Measurements from ENCODE around the gene KCNQ2. TPM values are rescaled to one million over a fixed set of nuclear protein-coding genes. Genes with fewer than 3 reads are reported as not detected.

KCNQ2 gene
- total and polyA plus RNA-seq, 2 experiments from 2014 or later = 68.5 to 92.4 TPM

DNA sequence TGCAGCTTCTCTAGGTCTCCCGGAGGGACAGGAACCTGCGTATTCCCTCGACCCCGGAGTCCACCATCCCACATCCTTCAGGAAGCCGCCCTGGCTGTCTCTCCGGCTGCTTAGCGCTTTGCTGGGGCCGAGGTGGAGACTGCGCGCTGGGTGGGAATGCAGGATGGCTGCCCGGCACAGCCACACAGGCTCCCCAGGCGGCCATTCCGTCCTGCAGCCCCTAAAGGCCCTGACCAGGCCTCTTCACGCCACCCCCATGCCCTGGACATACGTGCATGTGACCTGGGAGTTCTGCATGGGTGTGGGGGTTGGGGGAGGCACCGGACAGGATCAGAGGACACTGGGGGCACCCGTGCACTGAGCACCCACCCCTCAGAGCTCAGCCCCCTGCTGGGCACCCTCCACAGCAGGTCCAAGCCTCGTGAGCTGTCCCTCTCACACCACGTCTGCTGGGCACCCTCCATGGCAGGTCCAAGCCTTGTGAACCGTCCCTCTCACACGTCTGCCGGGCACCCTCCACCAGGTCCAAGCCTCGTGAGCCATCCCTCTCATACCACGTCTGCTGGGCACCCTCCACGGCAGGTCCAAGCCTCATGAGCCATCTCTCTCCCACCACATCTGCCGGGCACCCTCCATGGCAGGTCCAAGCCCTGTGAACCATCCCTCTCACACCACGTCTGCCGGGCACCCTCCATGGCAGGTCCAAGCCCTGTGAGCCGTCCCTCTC, 70.9 kb downstream of the KCNQ2 start (continued):
- TF ChIP-seq, protein P1, sequence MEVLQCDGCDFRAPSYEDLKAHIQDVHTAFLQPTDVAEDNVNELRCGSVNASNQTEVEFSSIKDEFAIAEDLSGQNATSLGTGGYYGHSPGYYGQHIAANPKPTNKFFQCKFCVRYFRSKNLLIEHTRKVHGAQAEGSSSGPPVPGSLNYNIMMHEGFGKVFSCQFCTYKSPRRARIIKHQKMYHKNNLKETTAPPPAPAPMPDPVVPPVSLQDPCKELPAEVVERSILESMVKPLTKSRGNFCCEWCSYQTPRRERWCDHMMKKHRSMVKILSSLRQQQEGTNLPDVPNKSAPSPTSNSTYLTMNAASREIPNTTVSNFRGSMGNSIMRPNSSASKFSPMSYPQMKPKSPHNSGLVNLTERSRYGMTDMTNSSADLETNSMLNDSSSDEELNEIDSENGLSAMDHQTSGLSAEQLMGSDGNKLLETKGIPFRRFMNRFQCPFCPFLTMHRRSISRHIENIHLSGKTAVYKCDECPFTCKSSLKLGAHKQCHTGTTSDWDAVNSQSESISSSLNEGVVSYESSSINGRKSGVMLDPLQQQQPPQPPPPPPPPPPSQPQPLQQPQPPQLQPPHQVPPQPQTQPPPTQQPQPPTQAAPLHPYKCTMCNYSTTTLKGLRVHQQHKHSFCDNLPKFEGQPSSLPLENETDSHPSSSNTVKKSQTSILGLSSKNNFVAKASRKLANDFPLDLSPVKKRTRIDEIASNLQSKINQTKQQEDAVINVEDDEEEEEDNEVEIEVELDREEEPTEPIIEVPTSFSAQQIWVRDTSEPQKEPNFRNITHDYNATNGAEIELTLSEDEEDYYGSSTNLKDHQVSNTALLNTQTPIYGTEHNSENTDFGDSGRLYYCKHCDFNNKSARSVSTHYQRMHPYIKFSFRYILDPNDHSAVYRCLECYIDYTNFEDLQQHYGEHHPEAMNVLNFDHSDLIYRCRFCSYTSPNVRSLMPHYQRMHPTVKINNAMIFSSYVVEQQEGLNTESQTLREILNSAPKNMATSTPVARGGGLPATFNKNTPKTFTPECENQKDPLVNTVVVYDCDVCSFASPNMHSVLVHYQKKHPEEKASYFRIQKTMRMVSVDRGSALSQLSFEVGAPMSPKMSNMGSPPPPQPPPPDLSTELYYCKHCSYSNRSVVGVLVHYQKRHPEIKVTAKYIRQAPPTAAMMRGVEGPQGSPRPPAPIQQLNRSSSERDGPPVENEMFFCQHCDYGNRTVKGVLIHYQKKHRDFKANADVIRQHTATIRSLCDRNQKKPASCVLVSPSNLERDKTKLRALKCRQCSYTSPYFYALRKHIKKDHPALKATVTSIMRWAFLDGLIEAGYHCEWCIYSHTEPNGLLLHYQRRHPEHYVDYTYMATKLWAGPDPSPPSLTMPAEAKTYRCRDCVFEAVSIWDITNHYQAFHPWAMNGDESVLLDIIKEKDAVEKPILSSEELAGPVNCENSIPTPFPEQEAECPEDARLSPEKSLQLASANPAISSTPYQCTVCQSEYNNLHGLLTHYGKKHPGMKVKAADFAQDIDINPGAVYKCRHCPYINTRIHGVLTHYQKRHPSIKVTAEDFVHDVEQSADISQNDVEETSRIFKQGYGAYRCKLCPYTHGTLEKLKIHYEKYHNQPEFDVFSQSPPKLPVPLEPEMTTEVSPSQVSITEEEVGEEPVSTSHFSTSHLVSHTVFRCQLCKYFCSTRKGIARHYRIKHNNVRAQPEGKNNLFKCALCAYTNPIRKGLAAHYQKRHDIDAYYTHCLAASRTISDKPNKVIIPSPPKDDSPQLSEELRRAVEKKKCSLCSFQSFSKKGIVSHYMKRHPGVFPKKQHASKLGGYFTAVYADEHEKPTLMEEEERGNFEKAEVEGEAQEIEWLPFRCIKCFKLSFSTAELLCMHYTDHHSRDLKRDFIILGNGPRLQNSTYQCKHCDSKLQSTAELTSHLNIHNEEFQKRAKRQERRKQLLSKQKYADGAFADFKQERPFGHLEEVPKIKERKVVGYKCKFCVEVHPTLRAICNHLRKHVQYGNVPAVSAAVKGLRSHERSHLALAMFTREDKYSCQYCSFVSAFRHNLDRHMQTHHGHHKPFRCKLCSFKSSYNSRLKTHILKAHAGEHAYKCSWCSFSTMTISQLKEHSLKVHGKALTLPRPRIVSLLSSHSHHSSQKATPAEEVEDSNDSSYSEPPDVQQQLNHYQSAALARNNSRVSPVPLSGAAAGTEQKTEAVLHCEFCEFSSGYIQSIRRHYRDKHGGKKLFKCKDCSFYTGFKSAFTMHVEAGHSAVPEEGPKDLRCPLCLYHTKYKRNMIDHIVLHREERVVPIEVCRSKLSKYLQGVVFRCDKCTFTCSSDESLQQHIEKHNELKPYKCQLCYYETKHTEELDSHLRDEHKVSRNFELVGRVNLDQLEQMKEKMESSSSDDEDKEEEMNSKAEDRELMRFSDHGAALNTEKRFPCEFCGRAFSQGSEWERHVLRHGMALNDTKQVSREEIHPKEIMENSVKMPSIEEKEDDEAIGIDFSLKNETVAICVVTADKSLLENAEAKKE (CRISPR knock-in tag; IDR thresholded peaks at IDR 0.05) = no peak

DNA sequence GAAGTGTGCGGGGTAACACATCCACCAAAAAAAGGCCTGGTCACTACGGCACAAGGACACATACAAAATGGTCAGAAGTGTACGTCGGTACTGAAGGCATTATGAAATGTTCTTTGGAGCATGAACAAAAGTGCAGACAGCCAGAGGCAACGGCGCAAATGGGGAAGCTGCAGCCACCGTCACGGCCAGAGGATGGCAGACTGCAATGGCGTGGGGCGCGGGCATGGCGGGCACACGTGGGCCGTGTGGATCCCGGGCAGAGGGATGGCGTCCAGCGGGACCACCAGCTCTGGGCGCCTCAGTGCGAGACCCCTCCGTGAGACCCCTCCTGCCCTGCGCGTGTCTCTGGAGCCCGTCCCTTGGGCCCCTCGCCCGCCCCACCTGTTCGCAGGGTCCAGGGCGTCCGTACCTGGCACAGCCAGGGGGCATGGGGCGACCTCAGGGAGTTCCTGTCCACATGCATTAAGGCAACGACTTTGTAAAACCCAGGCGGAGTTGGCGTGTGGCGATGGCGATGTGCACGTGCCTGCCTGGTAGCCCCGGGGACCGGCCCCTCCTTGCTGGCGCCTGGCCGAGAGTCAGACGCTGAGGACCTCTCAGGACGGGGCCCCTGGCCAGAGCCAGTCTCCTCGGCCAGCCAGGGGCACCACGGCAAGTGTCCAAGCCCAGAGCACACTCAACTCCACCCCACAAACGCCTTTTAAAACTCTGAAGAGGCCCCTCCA, 71.8 kb downstream of the KCNQ2 start:
- no peak overlapping the region for H2AFZ ChIP-seq
- no peaks in the 10 kb centered on the region for H3K79me2 ChIP-seq (replicated peaks; ENCODE audit: insufficient read depth)
- Mint-ChIP-seq H3K4me3 (no peak overlapping the region; the same call in 2 of the 3 replicates), H3K36me3 (ENCODE audit: low read depth) (no peaks in the 10 kb centered on the region), H3K27me3 (ENCODE audit: insufficient read depth, low read depth, poor library complexity) (peaks cover 27% of the 10 kb centered on the region), H3K27ac (no peak overlapping the region; the same call in 1 of the 2 replicates), H3K4me1 (peaks cover 14% of the 10 kb centered on the region), H3K9me3 (no peaks in the 10 kb centered on the region)
- no peaks in the 10 kb centered on the region for H3F3A ChIP-seq (replicated peaks; ENCODE audit: low read depth)
- H3K27ac ChIP-seq (ENCODE audit: low read depth) = no peak overlapping the region
- no peaks in the 10 kb centered on the region; the same call in 1 of the 2 replicates for H3K4me1 ChIP-seq (ENCODE audit: insufficient read depth)
- no peaks in the 10 kb centered on the region for H3K9me2 ChIP-seq (ENCODE audit: insufficient read depth)
- H3K4me2 ChIP-seq = no peak overlapping the region
- H3K4me3 ChIP-seq = no peak overlapping the region
- no peaks in the 10 kb centered on the region for H3K36me3 ChIP-seq (ENCODE audit: insufficient read depth)
- no peaks in the 10 kb centered on the region for H3K27me3 ChIP-seq (ENCODE audit: insufficient read depth)
- DNase-seq (ENCODE audit: low spot score) (no peak), ATAC-seq (no peak)
- H4K20me1 ChIP-seq (replicated peaks; ENCODE audit: insufficient read depth) = no peaks in the 10 kb centered on the region
- TF ChIP-seq EZH2 (IDR thresholded peaks at IDR 0.05; ENCODE audit: low read depth, unreplicated experiment) = no peak
- no peak for TF ChIP-seq CREB1 (CRISPR knock-in tag; IDR thresholded peaks at IDR 0.05; ENCODE audit: low read depth)
- TF ChIP-seq ZNF331 (CRISPR knock-in tag; IDR thresholded peaks at IDR 0.05; ENCODE audit: low read depth) = no peak
- TF ChIP-seq, protein P2, sequence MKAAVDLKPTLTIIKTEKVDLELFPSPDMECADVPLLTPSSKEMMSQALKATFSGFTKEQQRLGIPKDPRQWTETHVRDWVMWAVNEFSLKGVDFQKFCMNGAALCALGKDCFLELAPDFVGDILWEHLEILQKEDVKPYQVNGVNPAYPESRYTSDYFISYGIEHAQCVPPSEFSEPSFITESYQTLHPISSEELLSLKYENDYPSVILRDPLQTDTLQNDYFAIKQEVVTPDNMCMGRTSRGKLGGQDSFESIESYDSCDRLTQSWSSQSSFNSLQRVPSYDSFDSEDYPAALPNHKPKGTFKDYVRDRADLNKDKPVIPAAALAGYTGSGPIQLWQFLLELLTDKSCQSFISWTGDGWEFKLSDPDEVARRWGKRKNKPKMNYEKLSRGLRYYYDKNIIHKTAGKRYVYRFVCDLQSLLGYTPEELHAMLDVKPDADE (IDR thresholded peaks at IDR 0.05) = no peak
- TF ChIP-seq, protein P1 (CRISPR knock-in tag; IDR thresholded peaks at IDR 0.05) = no peak
- no peak for TF ChIP-seq STAT1 (IDR thresholded peaks at IDR 0.05; ENCODE audit: unreplicated experiment)

Data from GM23338 (cell line).